HepG2 (cell line): ENCODE data around the gene TEF. TPM values are rescaled to one million over a fixed set of nuclear protein-coding genes. Genes with fewer than 3 reads are reported as not detected.
A peak's percentile ranks its signal among the peaks of the same experiment; 100 is the strongest.

ENCODE experiments used
- ATF3 ChIP-seq: sonication (generic); formaldehyde crosslinking; IDR thresholded peaks from 2 replicates; pipeline ENCODE4 v1.4.0; 2020; ENCODE audit warnings: missing genetic modification reagents
- E2F1 ChIP-seq: sonication (generic); formaldehyde crosslinking; IDR thresholded peaks from 2 replicates; pipeline ENCODE4 v1.5.0; 2020; ENCODE audit warnings: missing genetic modification reagents
- GATAD2A ChIP-seq: IDR thresholded peaks from 2 replicates; pipeline ENCODE4 v1.6.1; 2016
- IKZF4 ChIP-seq: sonication (generic); formaldehyde crosslinking; IDR thresholded peaks from 2 replicates; pipeline ENCODE4 v1.5.1; 2020; ENCODE audit warnings: borderline replicate concordance, mild to moderate bottlenecking, low read depth, missing genetic modification reagents; ENCODE audit errors: not compliant biosample characterization
- MAF1 ChIP-seq: sonication (generic); formaldehyde crosslinking; IDR thresholded peaks from 2 replicates; pipeline ENCODE4 v1.5.0; 2020; ENCODE audit warnings: missing genetic modification reagents, borderline replicate concordance
- MAFK ChIP-seq, 2 experiments: IDR thresholded peaks in 1 of 2; conservative IDR thresholded peaks in 1 of 2; 2 replicates each; pipeline ENCODE4 v1.6.1; 2011; ENCODE audit warnings: improper control_type of control experiment in 2 of 2, low read length in 2 of 2
- MED1 ChIP-seq: sonication (generic); formaldehyde crosslinking; IDR thresholded peaks from 2 replicates; pipeline ENCODE4 v1.4.0; 2020; ENCODE audit warnings: missing genetic modification reagents
- MXD3 ChIP-seq: IDR thresholded peaks from 2 replicates; pipeline ENCODE4 v1.6.1; 2016; ENCODE audit warnings: mild to moderate bottlenecking, missing biosample characterization, missing genetic modification reagents
- POLR2A ChIP-seq, 2 experiments: IDR thresholded peaks; 2 replicates each; pipeline ENCODE4 v1.6.1; 2011; ENCODE audit warnings: low read depth in 2 of 2, low read length in 2 of 2, mild to moderate bottlenecking in 1 of 2, moderate library complexity in 1 of 2; ENCODE audit not compliant: insufficient read depth in 1 of 2
- REST ChIP-seq, 2 experiments: IDR thresholded peaks; 2 replicates each; pipeline ENCODE4 v1.6.1; 2011 to 2012; ENCODE audit warnings: low read length in 2 of 2, borderline replicate concordance in 1 of 2, low read depth in 1 of 2, mild to moderate bottlenecking in 1 of 2, moderate library complexity in 1 of 2
- SMAD3 ChIP-seq: sonication (generic); formaldehyde crosslinking; IDR thresholded peaks from 2 replicates; pipeline ENCODE4 v1.4.0; 2020; ENCODE audit warnings: missing genetic modification reagents
- SMAD9 ChIP-seq: sonication (generic); formaldehyde crosslinking; IDR thresholded peaks from 2 replicates; pipeline ENCODE4 v1.5.1; 2020; ENCODE audit warnings: mild to moderate bottlenecking, missing genetic modification reagents
- SNAPC2 ChIP-seq: sonication (generic); formaldehyde crosslinking; IDR thresholded peaks from 2 replicates; pipeline ENCODE4 v1.8.1; 2022; ENCODE audit warnings: mild to moderate bottlenecking, missing genetic modification reagents
- SNRNP70 ChIP-seq: fragments of 200-400 bp; formaldehyde crosslinking; IDR thresholded peaks from 2 replicates; pipeline ENCODE4 v1.6.1; 2017; ENCODE audit warnings: mild to moderate bottlenecking, low read depth, low read length, moderate library complexity
- SP4 ChIP-seq: sonication (generic); formaldehyde crosslinking; IDR thresholded peaks from 2 replicates; pipeline ENCODE4 v1.8.1; 2023; ENCODE audit warnings: mild to moderate bottlenecking, missing genetic modification reagents
- SRSF4 ChIP-seq: fragments of 200-400 bp; formaldehyde crosslinking; IDR thresholded peaks from one replicate; pipeline ENCODE4 v1.6.1; 2018; ENCODE audit warnings: mild to moderate bottlenecking, low read depth, low read length, moderate library complexity; ENCODE audit not compliant: poor library complexity, severe bottlenecking
- STAG1 ChIP-seq: sonication (generic); formaldehyde crosslinking; IDR thresholded peaks from 2 replicates; pipeline ENCODE4 v1.4.0; 2020; ENCODE audit warnings: missing genetic modification reagents
- WIZ ChIP-seq: sonication (generic); formaldehyde crosslinking; IDR thresholded peaks from 2 replicates; pipeline ENCODE4 v1.5.1; 2020; ENCODE audit warnings: mild to moderate bottlenecking, missing genetic modification reagents
- ZFP91 ChIP-seq: sonication (generic); formaldehyde crosslinking; IDR thresholded peaks from 2 replicates; pipeline ENCODE4 v1.9.0; 2022; ENCODE audit warnings: missing genetic modification reagents, mild to moderate bottlenecking, borderline replicate concordance
- ZNF460 ChIP-seq: sonication (generic); formaldehyde crosslinking; IDR thresholded peaks from 2 replicates; pipeline ENCODE4 v1.5.1; 2020; ENCODE audit warnings: missing genetic modification reagents, mild to moderate bottlenecking, borderline replicate concordance
- ZNF724P ChIP-seq: sonication (generic); formaldehyde crosslinking; IDR thresholded peaks from 2 replicates; pipeline ENCODE4 v1.8.0; 2022; ENCODE audit warnings: missing genetic modification reagents, borderline replicate concordance
- ZNF772 ChIP-seq: sonication (generic); formaldehyde crosslinking; IDR thresholded peaks from 2 replicates; pipeline ENCODE4 v1.5.0; 2020; ENCODE audit warnings: mild to moderate bottlenecking, missing genetic modification reagents
- ZNF781 ChIP-seq: sonication (generic); formaldehyde crosslinking; IDR thresholded peaks from 2 replicates; pipeline ENCODE4 v1.5.1; 2020; ENCODE audit warnings: borderline replicate concordance, mild to moderate bottlenecking, missing genetic modification reagents; ENCODE audit errors: not compliant biosample characterization
- polyA plus RNA-seq, 8 experiments: library from polyadenylated mRNA; depleted of rRNA in 3 of 8; stranded (reverse) in 7 of 8; unstranded in 1 of 8; fragments of >200 nt; fragmentation: Illumina TruSeq in 4 of 8; extraction: Trizol in 4 of 8; gene quantifications; 2 replicates each; pipeline versions ENCODE4 v1.2.1 to v1.2.3, GENCODE V29; 2011 to 2016; ENCODE audit warnings: low read depth in 4 of 8, missing spikeins in 1 of 8, mixed read lengths in 1 of 8; ENCODE audit not compliant: insufficient read depth in 1 of 8
- total RNA-seq, 5 experiments: library from RNA; depleted of rRNA; stranded (reverse); fragments of >200 nt; fragmentation: Illumina TruSeq; extraction: Trizol; gene quantifications; 2 replicates each; pipeline ENCODE4 v1.2.3, GENCODE V29; 2016; ENCODE audit warnings: low read depth in 1 of 5

The TEF gene
- total and polyA plus RNA-seq, 2 of the 13 experiments (the other 11 are each of a cell fraction or from before 2014, with no cell fraction given): 7.6 to 11.2 TPM

GRCh38 chr22:41444360-41445128, 62.8 kb downstream of the TEF start (continued):
- TF ChIP-seq SNAPC2: no peak
- no peak for TF ChIP-seq STAG1 (CRISPR knock-in tag)
- peak; percentile 51; the same call in 1 of the 2 replicates for TF ChIP-seq ZFP91 (CRISPR knock-in tag)
- TF ChIP-seq ZNF772 (CRISPR knock-in tag): peak; percentile 80; the same call in 1 of the 2 replicates
- no peak for TF ChIP-seq ATF3 (CRISPR knock-in tag)
- no peak for TF ChIP-seq ZNF724P (CRISPR knock-in tag)
- peak; percentile 17; the same call in 1 of the 2 replicates for TF ChIP-seq SMAD3 (CRISPR knock-in tag)
- TF ChIP-seq SRSF4: no peak
- TF ChIP-seq POLR2A (IDR thresholded peaks at IDR 0.05; ENCODE audit: insufficient read depth in 1 of 2, low read depth in 2 of 2, low read length in 2 of 2): peak; percentile 52 to 54; a peak in 3 of 4 replicates
- TF ChIP-seq MAF1: no peak
- peak; percentile 67; the same call in 1 of the 2 replicates for TF ChIP-seq SP4 (CRISPR knock-in tag)
- TF ChIP-seq E2F1 (CRISPR knock-in tag): no peak
- TF ChIP-seq MED1 (CRISPR knock-in tag): no peak; the same call in 1 of the 2 replicates
- TF ChIP-seq ZNF781 (CRISPR knock-in tag): no peak
- TF ChIP-seq SMAD9 (CRISPR knock-in tag): no peak
- no peak for TF ChIP-seq SNRNP70
- no peak for TF ChIP-seq ZNF460 (CRISPR knock-in tag)
- TF ChIP-seq GATAD2A (CRISPR knock-in tag): 0 out of 2 replicates have a peak, but pooled peaks have one; percentile 14
- no peak for TF ChIP-seq REST (IDR thresholded peaks at IDR 0.05; ENCODE audit: borderline replicate concordance in 1 of 2, low read depth in 1 of 2, low read length in 2 of 2)
- no peak for TF ChIP-seq MXD3 (CRISPR knock-in tag)
- TF ChIP-seq IKZF4: no peak
- no peak for TF ChIP-seq WIZ
- no peak for TF ChIP-seq MAFK (conservative IDR thresholded peaks at IDR 0.05 in 1 of 2, IDR thresholded peaks at IDR 0.05 in 1 of 2; ENCODE audit: low read length in 2 of 2)
